ENCODE measurements around the gene GREB1.

DNA sequence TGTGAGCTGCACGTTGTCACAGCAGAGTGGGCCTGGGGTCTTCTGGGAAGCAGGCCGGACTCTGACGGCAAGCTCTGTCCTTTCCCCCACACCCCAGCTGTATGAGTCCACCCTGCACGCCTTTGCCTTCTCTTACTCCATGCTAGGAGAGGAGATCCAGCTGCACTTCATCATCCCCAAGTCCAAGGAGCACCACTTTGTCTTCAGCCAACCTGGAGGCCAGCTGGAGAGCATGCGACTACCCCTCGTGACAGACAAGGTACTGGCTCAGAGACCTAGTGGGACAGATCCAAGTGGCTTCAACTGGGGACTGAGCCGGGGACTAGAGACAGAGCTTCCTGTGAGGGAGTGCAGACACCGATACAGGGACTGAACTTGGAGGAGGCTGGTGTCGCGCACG lies 96.0 kb downstream of the GREB1 start:
- no peak for TF ChIP-seq CTCF (IDR thresholded peaks at IDR 0.05)
- TF ChIP-seq EZH2 (IDR thresholded peaks at IDR 0.05; ENCODE audit: borderline replicate concordance, insufficient read depth, low read depth, low read length, poor library complexity, severe bottlenecking), result no peak

All from B cell (primary cell).